Stomach (tissue), 9 donors: ENCODE measurements around the gene PDAP1. TPM values are rescaled to one million over a fixed set of nuclear protein-coding genes. Genes with fewer than 3 reads are reported as not detected.

ENCODE experiments used
- DNase-seq, 2 donors: peaks; one replicate each; pipeline versions ENCODE4 v3.0.0 to v3.0.0-alpha.2; 2013 to 2019
- H3K27ac ChIP-seq, 5 donors: fragments of 200-600 bp in 4 of 5; sonication (generic) in 4 of 5; one replicate each; pipeline ENCODE4 v1.5.1; 2013 to 2019; ENCODE audit warnings: mild to moderate bottlenecking in 1 of 5, moderate library complexity in 1 of 5
- H3K27me3 ChIP-seq, 3 donors: fragments of 200-600 bp; sonication (generic); one replicate each; pipeline ENCODE4 v1.5.1; 2017 to 2019; ENCODE audit warnings: mixed run types in 1 of 3
- H3K36me3 ChIP-seq, 4 donors: fragments of 200-600 bp; sonication (generic); 1 replicate in 3 of 4; 2 replicates in 1 of 4; pipeline ENCODE4 v1.5.1; 2016 to 2019
- H3K4me1 ChIP-seq, 4 donors: fragments of 200-600 bp; sonication (generic); one replicate each; pipeline ENCODE4 v1.5.1; 2016 to 2019
- H3K4me3 ChIP-seq, 4 donors: fragments of 200-600 bp; sonication (generic) in 3 of 4; one replicate each; pipeline ENCODE4 v1.5.1; 2016 to 2019; ENCODE audit warnings: mild to moderate bottlenecking in 1 of 4
- H3K9me3 ChIP-seq, 4 donors: fragments of 200-600 bp; sonication (generic); one replicate each; pipeline ENCODE4 v1.5.1; 2016 to 2019
- CTCF ChIP-seq, 7 experiments: fragments of 450-650 bp in 4 of 7; fragments of 200-600 bp in 3 of 7; sonication (generic) in 3 of 7; IDR thresholded peaks; one replicate each; pipeline ENCODE4 v1.5.1; 2016 to 2019; ENCODE audit warnings: antibody characterized with exemption in 7 of 7, control low read depth in 2 of 7, mild to moderate bottlenecking in 1 of 7
- EP300 ChIP-seq: sonication (generic); formaldehyde crosslinking; IDR thresholded peaks from one replicate; pipeline ENCODE4 v1.6.1; 2017; ENCODE audit warnings: antibody characterized with exemption
- POLR2A ChIP-seq, 4 donors: fragments of 450-650 bp; IDR thresholded peaks; one replicate each; pipeline ENCODE4 v1.6.1; 2016; ENCODE audit warnings: antibody characterized with exemption in 4 of 4, control low read depth in 2 of 4, mild to moderate bottlenecking in 1 of 4, moderate library complexity in 1 of 4
- POLR2AphosphoS5 ChIP-seq, 3 donors: sonication (generic); formaldehyde crosslinking; IDR thresholded peaks; one replicate each; pipeline ENCODE4 v1.6.1; 2016; ENCODE audit warnings: antibody characterized with exemption in 3 of 3
- WGBS, 5 donors: extraction: QIAGEN DNeasy Blood & Tissue Kit in 3 of 5; methylation state at CpG; one replicate each; pipeline versions ENCODE4 v1.1.5 to v1.1.7; 2013 to 2018; 5-methylcytosine and 5-hydroxymethylcytosine counted together
- intact Hi-C: fragments of 100-400 bp; cut with DNase I; formaldehyde crosslinking; loops from one replicate; pipeline ENCODE4 v1.15.1; 2023; ENCODE audit warnings: low total_unique reads
- polyA plus RNA-seq, 3 donors: library from polyadenylated mRNA; stranded (reverse); fragments of 200-250 nt; gene quantifications; one replicate each; pipeline ENCODE4 v1.2.3, GENCODE V29; 2013
- total RNA-seq, 5 donors: library from RNA; depleted of rRNA; stranded (reverse); fragments of >200 nt; gene quantifications; one replicate each; pipeline versions ENCODE4 v1.1.0 to v1.2.3, GENCODE V29; 2014 to 2016
- donor health status: healthy with polysubstance abuse.
- donor health status: Bipolar disorder and iron deficiency.
- donor health status: healthy.

The PDAP1 gene
- total and polyA plus RNA-seq, 8 donors = 22.8 to 153 (median 79.7) TPM

- Histone ChIP-seq H3K4me3 (peak overlapping the region; percentile 87 to 94 (median 94)), H3K27me3 (no peaks in the 10 kb centered on the region), H3K4me1 (peaks cover 34 to 75% (median 55%) of the 10 kb centered on the region in 4 donors), H3K36me3 (peaks cover 9 to 19% (median 13%) of the 10 kb centered on the region in 4 donors), H3K27ac (peak overlapping the region; percentile 85 to 97 (median 91)), H3K9me3 (no peaks in the 10 kb centered on the region)
- intact Hi-C loops = no loop called here
- 3 to 9% (median 3%) methylated on average over 16 to 56 of the region's 58 CpGs for WGBS, 5 donors
- TF ChIP-seq CTCF (IDR thresholded peaks at IDR 0.05) (no peak), POLR2AphosphoS5 (IDR thresholded peaks at IDR 0.05) (peak in 2 of 3 donors; percentile 33 to 61)
- peak; percentile 80 to 89 for DNase-seq
Observed at GRCh38 chr7:99375070-99375807, 33.2 kb downstream of the PDAP1 start.

- H3K27ac ChIP-seq = peak within 1 kb of the TSS; percentile 85 to 97 (median 91)
- no peak for TF ChIP-seq EP300
- peak in 2 of 3 donors; percentile 88 to 94 for TF ChIP-seq POLR2AphosphoS5 (IDR thresholded peaks at IDR 0.05)
- H3K4me3 ChIP-seq = peak within 1 kb of the TSS; percentile 87 to 94 (median 94)
- peak; percentile 87 to 93 for DNase-seq
- H3K27me3 ChIP-seq = no peaks in the 10 kb centered on the region
- peaks cover 25 to 66% (median 48%) of the 10 kb centered on the region in 4 donors for H3K4me1 ChIP-seq
- H3K36me3 ChIP-seq = peaks cover 9 to 20% (median 15%) of the 10 kb centered on the region in 4 donors
- WGBS, 5 donors = 0 to 1% (median 1%) methylated on average over 11 to 95 of the region's 95 CpGs
- intact Hi-C loops = no loop called here
- no peaks in the 10 kb centered on the region for H3K9me3 ChIP-seq
Observed at GRCh38 chr7:99374111-99375064, 34.0 kb downstream of the PDAP1 start, which contains the start of gene ARPC1B. Gene ARPC1B (plus strand): TSS chr7:99374730. CDS start chr7:99385715, 10,985 bp downstream.

DNA sequence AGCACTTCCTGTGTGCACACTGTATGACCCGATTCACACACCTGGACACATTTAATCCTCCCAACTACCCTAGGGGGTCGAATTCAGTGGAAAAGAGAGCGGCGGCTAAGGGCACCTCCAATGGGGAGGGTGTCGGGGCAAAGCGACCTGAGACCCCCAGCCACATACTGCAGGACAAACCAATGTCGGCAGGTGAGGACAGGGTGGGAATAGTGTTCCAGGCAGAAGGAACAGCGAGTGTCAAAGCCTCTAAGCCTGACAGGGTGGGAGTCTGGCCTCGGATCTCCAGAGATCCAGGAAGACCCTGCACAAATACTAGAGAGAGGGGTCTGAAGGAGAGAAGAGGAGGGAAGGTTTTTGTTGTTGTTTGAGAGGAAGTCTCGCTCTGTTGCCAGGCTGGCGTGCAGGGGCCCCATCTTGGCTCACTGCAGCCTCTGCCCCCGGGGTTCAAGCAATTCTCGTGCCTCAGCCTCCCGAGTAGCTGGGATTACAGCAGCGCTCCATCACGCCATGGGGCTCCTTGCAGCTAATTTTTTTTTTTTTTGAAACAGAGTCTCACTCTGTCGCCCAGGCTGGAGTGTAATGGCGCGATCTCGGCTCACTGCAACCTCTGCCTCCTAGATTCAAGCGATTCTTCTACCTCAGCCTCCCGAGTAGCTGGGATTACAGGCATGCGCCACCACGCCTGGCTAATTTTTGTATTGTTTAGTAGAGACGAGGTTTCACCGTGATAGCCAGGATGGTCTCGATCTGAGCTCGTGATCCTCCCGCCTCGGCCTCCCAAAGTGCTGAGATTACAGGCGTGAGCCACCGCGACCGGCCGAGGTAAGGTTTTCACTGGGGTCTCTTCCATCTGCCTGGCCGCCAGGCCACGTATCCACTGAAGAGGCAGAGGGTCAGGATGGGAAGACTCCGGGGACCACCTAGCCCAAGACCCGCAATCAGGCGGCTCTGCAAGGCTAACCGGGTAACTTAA lies 35.0 kb downstream of the PDAP1 start:
- Histone ChIP-seq H3K27ac (peak overlapping the region; percentile 85 to 97 (median 91)), H3K36me3 (peaks cover 9 to 29% (median 23%) of the 10 kb centered on the region in 4 donors), H3K9me3 (no peaks in the 10 kb centered on the region), H3K4me3 (peak overlapping the region; percentile 87 to 94 (median 94)), H3K4me1 (peaks cover 18 to 56% (median 40%) of the 10 kb centered on the region in 4 donors), H3K27me3 (no peaks in the 10 kb centered on the region)
- no peak for DNase-seq
- intact Hi-C loops = no loop called here
- 76 to 87% (median 83%) methylated on average over 41 of the region's 41 CpGs for WGBS, 5 donors
- no peak for TF ChIP-seq CTCF (IDR thresholded peaks at IDR 0.05)
- no peak for TF ChIP-seq EP300
- TF ChIP-seq POLR2A (IDR thresholded peaks at IDR 0.05) = no peak
- no peak for TF ChIP-seq POLR2AphosphoS5 (IDR thresholded peaks at IDR 0.05)

DNA sequence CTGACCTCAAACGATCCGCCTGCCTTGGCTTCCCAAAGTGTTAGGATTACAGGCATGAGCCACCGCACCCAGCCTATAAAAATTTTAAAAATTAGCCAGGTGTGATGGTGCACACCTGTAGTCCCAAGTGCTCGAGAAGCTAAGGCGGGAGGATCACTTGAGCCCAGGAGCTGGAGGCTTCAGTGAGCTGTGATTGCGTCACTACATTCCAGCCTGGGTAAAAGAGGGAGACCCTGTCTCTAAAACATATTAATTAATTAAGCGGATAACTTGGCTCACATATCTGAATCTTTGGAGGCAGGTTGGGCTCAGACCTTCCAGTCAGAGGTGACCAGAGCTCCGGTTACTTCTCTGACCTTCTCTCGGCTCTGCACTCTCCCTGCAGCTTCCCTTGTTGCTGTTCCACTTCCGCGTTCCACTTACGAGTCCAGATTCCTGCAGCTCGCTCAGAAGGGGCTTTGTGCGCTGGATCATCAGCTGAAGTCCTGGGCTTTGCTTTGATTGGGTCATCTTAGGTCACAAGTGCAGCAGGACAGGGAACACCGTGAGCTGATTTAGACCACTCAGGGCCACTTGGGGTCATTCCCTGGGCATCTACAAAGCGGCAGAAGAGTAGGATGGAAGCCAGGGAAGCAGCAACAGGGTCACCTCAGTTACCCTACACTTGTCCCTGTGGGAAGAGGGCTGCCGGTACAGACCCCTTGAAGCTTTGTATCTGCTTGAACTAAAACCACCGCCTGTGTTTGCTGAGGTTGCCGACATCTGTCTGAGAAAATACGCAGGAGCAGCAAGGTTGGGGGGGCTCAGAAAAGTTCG lies 35.9 kb downstream of the PDAP1 start:
- peaks cover 18 to 47% (median 40%) of the 10 kb centered on the region in 4 donors for H3K4me1 ChIP-seq
- peak overlapping the region in 2 of 4 donors; percentile 5 to 29 for H3K4me3 ChIP-seq
- TF ChIP-seq CTCF (IDR thresholded peaks at IDR 0.05) = no peak
- peak in 1 of 3 donors; percentile 48 for TF ChIP-seq POLR2AphosphoS5 (IDR thresholded peaks at IDR 0.05)
- peak overlapping the region; percentile 52 to 89 (median 66) for H3K27ac ChIP-seq
- intact Hi-C loops = no loop called here
- peak; percentile 51 to 79 for DNase-seq
- H3K9me3 ChIP-seq = no peaks in the 10 kb centered on the region
- peaks cover 1 to 25% (median 18%) of the 10 kb centered on the region in 4 donors for H3K36me3 ChIP-seq
- no peaks in the 10 kb centered on the region for H3K27me3 ChIP-seq
- whole genome bisulfite sequencing, 5 donors = 31 to 51% (median 35%) methylated on average over 21 of the region's 21 CpGs
